K562 (cell line): ENCODE data around the gene SPNS2. TPM values are rescaled to one million over a fixed set of nuclear protein-coding genes. Genes with fewer than 3 reads are reported as not detected.

Source experiments
- ATAC-seq: fragments of 200-7000 bp; cut with Tn5 transposase; 3 replicates; pipeline ENCODE4 v1.9.1; 2020; ENCODE audit warnings: moderate library complexity
- BruUV-seq: library from RNA; stranded (reverse); fragments of 400-500 nt; replicated peaks from 2 replicates; lab custom pipeline; 2021; lab: Mats Ljungman, UMichigan
- CTCF ChIA-PET: fragments of 300-600 bp; formaldehyde crosslinking; extraction: SDS; loops from one replicate; lab custom pipeline; 2021; ENCODE audit warnings: low intra/inter-chr PET ratio; lab: Yijun Ruan, JAX
- POLR2A ChIA-PET: fragments of 300-600, 350-650 bp; sonication (Branson Sonifier 250); formaldehyde crosslinking; extraction: SDS; loops from one replicate; lab custom pipeline; 2021; ENCODE audit warnings: antibody characterized with exemption, inconsistent platforms; lab: Yijun Ruan, JAX
- DNase-seq, 4 experiments: peaks; one replicate each; pipeline versions ENCODE4 v3.0.0 to v3.0.0-alpha.2; 2011 to 2018; ENCODE audit warnings: low spot score in 3 of 4, mixed read lengths in 3 of 4; ENCODE audit errors: extremely low read depth in 1 of 4
- FAIRE-seq: peaks from 2 replicates; lab custom pipeline; 2011; peaks lifted over from hg19 to GRCh38; lab: Jason Lieb, UNC
- H2AFZ ChIP-seq: 2 replicates; pipeline ENCODE4 v1.6.0; 2011; ENCODE audit warnings: low read depth, low read length, control low read depth, inconsistent platforms
- H3K27ac ChIP-seq: fragments of 200-600 bp; 3 replicates; pipeline ENCODE4 v1.8.0; 2011; ENCODE audit warnings: low read depth, mild to moderate bottlenecking, control low read depth, inconsistent platforms, low read length, moderate library complexity, mixed read lengths; ENCODE audit errors: extremely low read depth
- H3K27me3 ChIP-seq, 2 experiments: fragments of 300-600 bp in 1 of 2; 2 replicates in 1 of 2; 3 replicates in 1 of 2; pipeline versions ENCODE4 v1.6.0 to v1.8.0; 2011; ENCODE audit warnings: inconsistent platforms in 2 of 2, low read length in 2 of 2, mild to moderate bottlenecking in 1 of 2, mixed read lengths in 1 of 2, moderate library complexity in 1 of 2; ENCODE audit not compliant: control insufficient read depth in 2 of 2, insufficient read depth in 2 of 2
- H3K36me3 ChIP-seq: fragments of 300-600 bp; 3 replicates; pipeline ENCODE4 v1.8.0; 2011; ENCODE audit warnings: mild to moderate bottlenecking, low read length, inconsistent platforms; ENCODE audit not compliant: control insufficient read depth, insufficient read depth
- H3K4me1 ChIP-seq, 2 experiments: fragments of 200-600 bp in 1 of 2; replicated peaks in 1 of 2; 2 replicates in 1 of 2; 3 replicates in 1 of 2; pipeline versions ENCODE4 v1.5.1 to v1.8.0; 2011; ENCODE audit warnings: inconsistent platforms in 2 of 2, low read length in 2 of 2, mild to moderate bottlenecking in 1 of 2, mixed read lengths in 1 of 2, moderate library complexity in 1 of 2; ENCODE audit not compliant: control insufficient read depth in 2 of 2, insufficient read depth in 2 of 2
- H3K4me2 ChIP-seq: 2 replicates; pipeline ENCODE4 v1.6.1; 2011; ENCODE audit warnings: low read length, control low read depth, inconsistent platforms, mixed read lengths; ENCODE audit not compliant: insufficient read depth
- H3K4me3 ChIP-seq: fragments of 200-600 bp; sonication (generic), shearing (Covaris generic); 2 replicates; pipeline ENCODE4 v1.5.1; 2016; ENCODE audit warnings: control low read depth, inconsistent platforms
- H3K79me2 ChIP-seq: fragments of 200-600 bp; 3 replicates; pipeline ENCODE4 v1.8.0; 2011; ENCODE audit warnings: low read length, inconsistent platforms; ENCODE audit not compliant: control insufficient read depth, insufficient read depth
- H3K9ac ChIP-seq, 2 experiments: 2 replicates each; pipeline versions ENCODE4 v1.6.0 to v1.6.1; 2011; ENCODE audit warnings: low read depth in 2 of 2, low read length in 2 of 2, control low read depth in 1 of 2, inconsistent platforms in 1 of 2, mild to moderate bottlenecking in 1 of 2, mixed read lengths in 1 of 2; ENCODE audit not compliant: insufficient read depth in 1 of 2
- H3K9me1 ChIP-seq: one replicate; pipeline ENCODE4 v1.6.0; 2011; ENCODE audit warnings: inconsistent platforms, mild to moderate bottlenecking, low read length, moderate library complexity; ENCODE audit not compliant: control insufficient read depth, insufficient read depth
- H3K9me3 ChIP-seq: replicated peaks from 2 replicates; pipeline ENCODE4 v1.5.1; 2011; ENCODE audit warnings: low read depth, low read length, inconsistent platforms; ENCODE audit not compliant: control insufficient read depth, insufficient read depth
- H4K20me1 ChIP-seq: replicated peaks from 2 replicates; pipeline ENCODE4 v1.6.1; 2011; ENCODE audit warnings: low read length, inconsistent platforms, mixed read lengths; ENCODE audit not compliant: control insufficient read depth, insufficient read depth
- PREB ChIP-seq: sonication (generic); formaldehyde crosslinking; IDR thresholded peaks from 2 replicates; pipeline ENCODE4 v1.8.1; 2023; ENCODE audit warnings: mild to moderate bottlenecking, missing genetic modification reagents
- TCF7L2 ChIP-seq: fragments of 150-350 bp; IDR thresholded peaks from 2 replicates; pipeline ENCODE4 v1.6.1; 2016; ENCODE audit warnings: low read depth, mild to moderate bottlenecking, low read length, moderate library complexity
- TCFL5 ChIP-seq: fragments of 250-450 bp; sonication (Bioruptor Pico); conservative IDR thresholded peaks from 2 replicates; pipeline ENCODE4 v1.6.1; 2021; ENCODE audit warnings: mild to moderate bottlenecking, moderate library complexity, matching md5 sums
- TEAD1 ChIP-seq, 2 experiments: fragments of 450-650 bp in 1 of 2; sonication (generic) in 1 of 2; formaldehyde crosslinking; IDR thresholded peaks; 2 replicates each; pipeline versions ENCODE4 v1.4.0 to v1.8.0; 2020 to 2022; ENCODE audit warnings: mild to moderate bottlenecking in 2 of 2, missing genetic modification reagents in 1 of 2
- ZNF507 ChIP-seq: conservative IDR thresholded peaks from 2 replicates; pipeline ENCODE4 v1.6.1; 2017; ENCODE audit warnings: missing genetic modification characterization, missing compliant biosample characterization
- WGBS: fragments of 100-300 bp; shearing (Covaris generic); methylation state at CpG from one replicate; pipeline ENCODE4 v1.1.6; 2016; ENCODE audit warnings: low coverage, mixed read lengths; ENCODE audit not compliant: insufficient coverage; ENCODE audit errors: missing lambda C conversion rate; 5-methylcytosine and 5-hydroxymethylcytosine counted together
- in situ Hi-C: fragments of 300-500 bp; cut with MboI; formaldehyde crosslinking; loops from 4 replicates; pipeline ENCODE4 v1.15.0; 2018; ENCODE audit warnings: inconsistent platforms, mixed read lengths
- intact Hi-C: fragments of 100-400 bp; cut with micrococcal nuclease; formaldehyde crosslinking; loops from 2 replicates; pipeline ENCODE4 v1.14.2; 2022
- polyA plus RNA-seq, 8 experiments: library from polyadenylated mRNA; depleted of rRNA in 4 of 8; stranded (reverse) in 5 of 8; unstranded in 3 of 8; fragments of >200 nt; fragmentation: Nextera tagmentation in 2 of 8; fragmentation: Illumina TruSeq in 1 of 8; extraction: Ambion mirVana in 2 of 8; extraction: Trizol in 1 of 8; gene quantifications; 2 replicates each; pipeline versions ENCODE4 v1.2.1 to v1.2.3, GENCODE V29; 2011 to 2014; ENCODE audit warnings: inconsistent platforms in 1 of 8, missing spikeins in 1 of 8
- total RNA-seq, 7 experiments: library from RNA; depleted of rRNA in 6 of 7; stranded (reverse); fragments of >200 nt in 6 of 7; fragmentation: Illumina TruSeq in 2 of 7; extraction: Trizol in 2 of 7; gene quantifications; 2 replicates each; pipeline versions ENCODE4 v1.2.1 to v1.2.3, GENCODE V29; 2011 to 2021; ENCODE audit warnings: low replicate concordance in 1 of 7
- TF ChIP-seq, protein P1 (sequence below): fragments of 450-650 bp; IDR thresholded peaks from one replicate; pipeline ENCODE4 v1.6.1; 2018; ENCODE audit warnings: mild to moderate bottlenecking, moderate library complexity; ENCODE audit not compliant: partially characterized antibody

The SPNS2 gene
- total and polyA plus RNA-seq, 9 of the 15 experiments (the other 6 are each of a cell fraction or from before 2014, with no cell fraction given), result 0.06 TPM; not detected in 8

DNA sequence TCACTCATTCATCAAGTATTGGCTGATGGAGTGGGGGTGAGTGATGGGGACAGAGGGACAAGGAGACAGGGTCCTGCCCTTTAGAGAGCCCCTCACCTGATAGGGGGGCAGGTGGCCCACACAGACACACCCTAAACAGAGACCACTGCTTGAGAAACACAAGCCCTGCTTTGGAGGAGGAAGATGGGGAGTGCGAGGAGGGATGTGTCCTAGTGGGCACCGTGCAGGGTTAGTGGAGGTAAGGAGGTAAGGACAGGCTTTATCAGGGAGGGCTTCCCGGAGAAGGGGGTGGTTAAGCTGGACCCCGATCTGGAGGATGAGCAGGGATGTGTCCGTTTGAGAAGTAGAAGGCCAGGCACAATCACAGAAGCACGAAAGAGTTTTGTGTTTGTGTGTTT, 77.5 kb downstream of the SPNS2 start:
- ATAC-seq (no peak), DNase-seq (no peak), FAIRE-seq (no peak)
- Histone ChIP-seq H3K9me1 (no peaks in the 10 kb centered on the region), H3K79me2 (no peaks in the 10 kb centered on the region), H3K27ac (no peak overlapping the region), H3K36me3 (no peaks in the 10 kb centered on the region), H3K9me3 (no peaks in the 10 kb centered on the region), H3K4me2 (no peak overlapping the region), H4K20me1 (no peaks in the 10 kb centered on the region), H2AFZ (no peak overlapping the region), H3K4me1 (peaks cover 0 to 12% of the 10 kb centered on the region in 2 experiments; a peak in 2 of 5 replicates), H3K9ac (no peak overlapping the region), H3K27me3 (peaks cover 9 to 53% of the 10 kb centered on the region in 2 experiments), H3K4me3 (no peak overlapping the region)
- POLR2A ChIA-PET, result interaction anchor here (0.6 kb wide), 2 partner anchors 49 to 88 kb away, joined by 3 read pairs; no protein-coding TSS in a partner anchor
- WGBS, result 4% methylated on average over 3 of the region's 6 CpGs
- CTCF ChIA-PET, result no interaction called here
- TF ChIP-seq ZNF507 (tag), result no peak
- in situ Hi-C loops (no loop called here), intact Hi-C loops (no loop called here)
- no TSS peak for BruUV-seq

DNA sequence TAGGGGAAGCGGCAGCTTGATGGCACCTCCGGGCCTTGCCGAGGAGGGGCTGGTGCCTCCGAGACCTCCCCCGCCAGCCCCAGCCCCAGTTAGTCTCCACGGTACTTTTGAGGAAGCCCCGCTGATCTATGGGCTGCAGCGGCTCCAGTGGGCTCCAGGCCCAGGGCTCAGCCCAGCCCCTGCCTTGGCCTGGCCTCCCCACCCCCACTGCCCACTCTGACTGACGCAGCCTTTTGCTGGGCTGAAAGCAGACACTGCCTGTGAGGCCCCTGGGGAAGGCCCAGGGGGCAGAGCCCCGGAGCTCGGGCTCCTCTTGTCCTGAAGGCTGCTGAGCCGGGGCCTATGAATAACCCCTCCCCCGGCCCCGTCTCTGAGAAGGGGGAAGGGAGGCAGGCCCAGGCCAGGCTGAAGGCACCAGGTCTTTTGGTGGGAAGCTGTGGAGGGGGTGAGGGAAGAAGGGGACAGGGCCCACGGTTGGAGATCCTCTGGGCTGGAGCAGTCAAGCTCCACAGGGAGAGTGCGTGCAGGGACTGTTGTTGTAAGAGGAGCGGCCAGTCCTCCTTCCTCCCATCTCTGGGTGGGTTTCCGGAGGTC, 78.1 kb downstream of the SPNS2 start:
- intact Hi-C loops, result no loop called here
- Histone ChIP-seq H3K4me2 (no peak overlapping the region), H2AFZ (no peak overlapping the region), H3K9me3 (no peaks in the 10 kb centered on the region), H3K27ac (no peak overlapping the region), H3K36me3 (no peaks in the 10 kb centered on the region), H3K4me1 (peaks cover 0 to 12% of the 10 kb centered on the region in 2 experiments; a peak in 2 of 5 replicates), H3K9ac (no peak overlapping the region), H3K9me1 (no peaks in the 10 kb centered on the region), H3K4me3 (no peak overlapping the region), H3K79me2 (no peaks in the 10 kb centered on the region), H4K20me1 (no peaks in the 10 kb centered on the region), H3K27me3 (peaks cover 3 to 51% of the 10 kb centered on the region in 2 experiments)
- CTCF ChIA-PET, result no interaction called here
- no peak for DNase-seq
- in situ Hi-C loops, result no loop called here
- POLR2A ChIA-PET, result interaction anchor here (0.6 kb wide), 2 partner anchors 49 to 88 kb away, joined by 3 read pairs; no protein-coding TSS in a partner anchor
- no peak for ATAC-seq
- no TSS peak for BruUV-seq
- no peak for FAIRE-seq
- 13% methylated on average over 12 of the region's 18 CpGs for WGBS
- no peak for TF ChIP-seq PREB
- TF ChIP-seq TCF7L2, result no peak
- TF ChIP-seq TEAD1 (CRISPR knock-in tag; IDR thresholded peaks at IDR 0.05), result no peak
- no peak for TF ChIP-seq TCFL5 (CRISPR knock-in tag)
- TF ChIP-seq, protein P1, sequence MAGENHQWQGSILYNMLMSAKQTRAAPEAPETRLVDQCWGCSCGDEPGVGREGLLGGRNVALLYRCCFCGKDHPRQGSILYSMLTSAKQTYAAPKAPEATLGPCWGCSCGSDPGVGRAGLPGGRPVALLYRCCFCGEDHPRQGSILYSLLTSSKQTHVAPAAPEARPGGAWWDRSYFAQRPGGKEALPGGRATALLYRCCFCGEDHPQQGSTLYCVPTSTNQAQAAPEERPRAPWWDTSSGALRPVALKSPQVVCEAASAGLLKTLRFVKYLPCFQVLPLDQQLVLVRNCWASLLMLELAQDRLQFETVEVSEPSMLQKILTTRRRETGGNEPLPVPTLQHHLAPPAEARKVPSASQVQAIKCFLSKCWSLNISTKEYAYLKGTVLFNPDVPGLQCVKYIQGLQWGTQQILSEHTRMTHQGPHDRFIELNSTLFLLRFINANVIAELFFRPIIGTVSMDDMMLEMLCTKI, result no peak
